Measurements from ENCODE around the gene PPM1B. TPM values are rescaled to one million over a fixed set of nuclear protein-coding genes. Genes with fewer than 3 reads are reported as not detected.
A peak's percentile ranks its signal among the peaks of the same experiment; 100 is the strongest.

PPM1B gene
- total and polyA plus RNA-seq, 2 of the 4 experiments (the other 2 are of a cell fraction), result 13.4 to 14.7 TPM

- CTCF ChIA-PET, result no interaction called here
- Histone ChIP-seq H3K27me3 (ENCODE audit: control insufficient read depth, insufficient read depth, low read length) (no peaks in the 10 kb centered on the region), H3K14ac (replicated peaks; ENCODE audit: low read depth, low read length) (no peak overlapping the region; the same call in 1 of the 2 replicates), H3K36me3 (ENCODE audit: control insufficient read depth, insufficient read depth, low read length) (no peaks in the 10 kb centered on the region), H3K4me2 (ENCODE audit: low read depth, low read length) (peak overlapping the region; percentile 37; the same call in 1 of the 2 replicates), H3K9me3 (ENCODE audit: control insufficient read depth, insufficient read depth, low read length) (no peaks in the 10 kb centered on the region), H2BK5ac (ENCODE audit: low read depth, low read length, poor library complexity, severe bottlenecking) (peak overlapping the region; percentile 97), H2AK9ac (replicated peaks; ENCODE audit: low read depth, low read length, poor library complexity) (no peak overlapping the region), H3K9ac (ENCODE audit: low read depth, low read length) (peak overlapping the region; percentile 32), H3K56ac (ENCODE audit: extremely low read depth, insufficient read depth, low read length) (peak overlapping the region; percentile 86), H2BK15ac (ENCODE audit: low read depth, low read length) (peak overlapping the region; percentile 63; the same call in 2 of the 3 replicates), H4K91ac (ENCODE audit: insufficient read depth, low read depth, low read length) (peak overlapping the region; percentile 85; the same call in 1 of the 2 replicates), H2BK120ac (ENCODE audit: low read depth, low read length) (peak overlapping the region; percentile 90), H3K27ac (ENCODE audit: insufficient read depth, low read length) (peak overlapping the region; percentile 82; the same call in 1 of the 2 replicates), H3K4me1 (ENCODE audit: control insufficient read depth, insufficient read depth, low read length) (peaks cover 8% of the 10 kb centered on the region), H3K4me3 (ENCODE audit: insufficient read depth, low read depth, low read length) (no peak overlapping the region), H3K23ac (ENCODE audit: low read depth, low read length) (peak overlapping the region; percentile 50; the same call in 1 of the 2 replicates), H2AK5ac (ENCODE audit: low read depth, low read length) (no peak overlapping the region), H2BK20ac (ENCODE audit: low read depth, low read length) (peak overlapping the region; percentile 87; the same call in 1 of the 2 replicates), H3K9me1 (ENCODE audit: insufficient read depth, low read length) (peaks cover 3% of the 10 kb centered on the region), H4K20me1 (ENCODE audit: insufficient read depth, low read length) (no peaks in the 10 kb centered on the region), H4K5ac (ENCODE audit: low read depth, low read length) (peak overlapping the region; percentile 92; the same call in 1 of the 2 replicates), H4K8ac (ENCODE audit: low read depth in 2 of 2, low read length in 2 of 2) (peak overlapping the region; percentile 56 to 97; a peak in 3 of 4 replicates), H3K4ac (ENCODE audit: low read depth, low read length) (peak overlapping the region; percentile 88), H2AFZ (replicated peaks; ENCODE audit: low read length, poor library complexity) (no peak overlapping the region), H3K79me1 (ENCODE audit: low read depth in 1 of 2, low read length in 2 of 2) (no peaks in the 10 kb centered on the region), H3K18ac (ENCODE audit: low read depth, low read length) (peak overlapping the region; percentile 59)
- DNase-seq (no peak), ATAC-seq (ENCODE audit: low read depth) (no peak)
- POLR2A ChIA-PET (ENCODE audit: unreplicated experiment), result no interaction called here
- BruUV-seq (replicated peaks), result no TSS peak
- dilution Hi-C loops (cut with HindIII; ENCODE audit: low sequenced_read_pairs, unreplicated experiment) (no loop called here), intact Hi-C loops (cut with micrococcal nuclease) (no loop called here), in situ Hi-C loops (cut with MboI; ENCODE audit: low sequenced_read_pairs) (no loop called here)
- TF ChIP-seq, protein P1, sequence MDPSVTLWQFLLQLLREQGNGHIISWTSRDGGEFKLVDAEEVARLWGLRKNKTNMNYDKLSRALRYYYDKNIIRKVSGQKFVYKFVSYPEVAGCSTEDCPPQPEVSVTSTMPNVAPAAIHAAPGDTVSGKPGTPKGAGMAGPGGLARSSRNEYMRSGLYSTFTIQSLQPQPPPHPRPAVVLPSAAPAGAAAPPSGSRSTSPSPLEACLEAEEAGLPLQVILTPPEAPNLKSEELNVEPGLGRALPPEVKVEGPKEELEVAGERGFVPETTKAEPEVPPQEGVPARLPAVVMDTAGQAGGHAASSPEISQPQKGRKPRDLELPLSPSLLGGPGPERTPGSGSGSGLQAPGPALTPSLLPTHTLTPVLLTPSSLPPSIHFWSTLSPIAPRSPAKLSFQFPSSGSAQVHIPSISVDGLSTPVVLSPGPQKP (IDR thresholded peaks at IDR 0.05; ENCODE audit: borderline replicate concordance, low read depth, low read length), result no peak
- TF ChIP-seq BHLHE40 (IDR thresholded peaks at IDR 0.05; ENCODE audit: low read depth, low read length) (no peak), FOS (IDR thresholded peaks at IDR 0.05; ENCODE audit: low read depth, low read length) (no peak)
Measured at GRCh38 chr2:44135296-44135695, 33.4 kb upstream of the PPM1B start.

All from IMR-90 (cell line).